ENCODE measurements around the gene HOXD10.

Gene HOXD10

GRCh38 chr2:176115883-176116813 lies at the start of gene HOXD10:
HOXD10 (plus strand) TSS chr2:176116778; CDS start chr2:176116834, 56 bp downstream.
- DNase-seq, result no peak

GRCh38 chr2:176067589-176068418 lies 48.8 kb upstream of the HOXD10 start:
- DNase-seq, result no peak

- DNase-seq, result no peak
Measured at GRCh38 chr2:176068419-176068832, 48.2 kb upstream of the HOXD10 start.

GRCh38 chr2:176071330-176072291 lies 45.0 kb upstream of the HOXD10 start:
- DNase-seq, result no peak

GRCh38 chr2:176072292-176072669 lies 44.3 kb upstream of the HOXD10 start:
- DNase-seq, result no peak

- no peak for DNase-seq
Measured at GRCh38 chr2:176072951-176073904, 43.4 kb upstream of the HOXD10 start.

- no peak for DNase-seq
Measured at GRCh38 chr2:176074919-176075425, 41.6 kb upstream of the HOXD10 start.

GRCh38 chr2:176075481-176075880 lies 41.1 kb upstream of the HOXD10 start:
- DNase-seq, result no peak

GRCh38 chr2:176076063-176076462 lies 40.5 kb upstream of the HOXD10 start:
- no peak for DNase-seq

- no peak for DNase-seq
Measured at GRCh38 chr2:176076796-176077195, 39.8 kb upstream of the HOXD10 start.

- no peak for DNase-seq
Measured at GRCh38 chr2:176078541-176079284, 37.9 kb upstream of the HOXD10 start.

GRCh38 chr2:176079285-176079830 lies 37.2 kb upstream of the HOXD10 start:
- DNase-seq, result no peak

GRCh38 chr2:176079831-176080539 lies 36.6 kb upstream of the HOXD10 start:
- DNase-seq, result no peak

GRCh38 chr2:176080540-176081375 lies 35.8 kb upstream of the HOXD10 start:
- no peak for DNase-seq

GRCh38 chr2:176081376-176081836 lies 35.2 kb upstream of the HOXD10 start:
- no peak for DNase-seq

GRCh38 chr2:176081837-176082524 lies 34.6 kb upstream of the HOXD10 start:
- no peak for DNase-seq

- DNase-seq, result no peak
Measured at GRCh38 chr2:176082525-176082823, 34.1 kb upstream of the HOXD10 start.

Data from activated naive CD4-positive, alpha-beta T cell treated with Interleukin-2 at 50 U/mL for 16 hours (primary cell).